ENCODE data around the gene EVI2B. TPM values are rescaled to one million over a fixed set of nuclear protein-coding genes. Genes with fewer than 3 reads are reported as not detected.
"Not testable (repeated sequence)": the region's sequence is repeated elsewhere in the genome, so short reads cannot be mapped to it uniquely, and the experiment has no call there.

EVI2B gene, protein sequence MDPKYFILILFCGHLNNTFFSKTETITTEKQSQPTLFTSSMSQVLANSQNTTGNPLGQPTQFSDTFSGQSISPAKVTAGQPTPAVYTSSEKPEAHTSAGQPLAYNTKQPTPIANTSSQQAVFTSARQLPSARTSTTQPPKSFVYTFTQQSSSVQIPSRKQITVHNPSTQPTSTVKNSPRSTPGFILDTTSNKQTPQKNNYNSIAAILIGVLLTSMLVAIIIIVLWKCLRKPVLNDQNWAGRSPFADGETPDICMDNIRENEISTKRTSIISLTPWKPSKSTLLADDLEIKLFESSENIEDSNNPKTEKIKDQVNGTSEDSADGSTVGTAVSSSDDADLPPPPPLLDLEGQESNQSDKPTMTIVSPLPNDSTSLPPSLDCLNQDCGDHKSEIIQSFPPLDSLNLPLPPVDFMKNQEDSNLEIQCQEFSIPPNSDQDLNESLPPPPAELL
- 10 to 100 TPM; 14.8 to 16.5 TPM for total RNA-seq

DNA sequence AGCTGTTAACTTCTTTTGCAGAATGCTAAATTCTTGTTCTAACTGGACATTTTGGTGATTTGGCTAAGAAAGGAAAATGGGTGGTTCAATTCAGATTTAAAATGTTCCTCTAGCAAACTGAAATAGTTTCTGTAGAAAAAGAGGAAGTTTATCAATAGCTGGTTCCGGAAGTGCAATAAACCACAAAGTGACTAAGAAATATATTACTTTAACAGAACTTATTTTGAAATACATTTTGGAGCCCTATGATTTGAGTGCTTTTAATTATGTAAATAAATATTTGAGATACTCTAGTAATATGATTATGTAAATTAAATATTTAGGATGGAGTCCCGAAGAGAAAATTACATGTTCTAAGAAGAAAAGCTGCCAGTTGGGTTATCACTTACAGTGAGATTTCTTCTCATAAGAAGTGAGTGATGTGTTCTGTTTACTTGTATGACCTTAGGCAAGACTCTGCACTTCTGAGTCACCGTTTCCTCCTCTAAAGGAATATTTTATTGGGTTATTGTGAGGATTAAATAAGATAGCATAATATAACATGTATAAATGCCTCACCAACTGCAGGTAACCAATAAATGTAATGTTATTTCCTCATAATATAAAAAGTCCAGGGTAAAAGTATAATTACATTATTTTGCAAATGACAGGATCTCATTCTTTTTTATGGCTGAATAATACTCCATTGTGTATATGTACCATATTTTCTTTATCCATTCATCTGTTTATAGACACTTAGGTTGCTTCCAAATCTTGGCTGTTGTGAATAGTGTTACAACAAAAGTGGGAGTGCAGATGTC lies at the start of gene EVI2B:
Gene EVI2B (minus strand): TSS at position 73 of the 800 bp plus-strand sequence. CDS start 8,445 bp downstream, outside the sequence.
- Mint-ChIP-seq H3K9me3 (peaks cover 3% of the 10 kb centered on the region), H3K36me3 (peaks cover 27% of the 10 kb centered on the region), H3K27ac (peak within 1 kb of the TSS; percentile 95), H3K4me1 (peaks cover 51% of the 10 kb centered on the region), H3K4me3 (peak within 1 kb of the TSS; percentile 89), H3K27me3 (no peaks in the 10 kb centered on the region)
- no peak for DNase-seq

- H3K27me3 Mint-ChIP-seq, result no peaks in the 10 kb centered on the region
These were observed 44.1 kb upstream of the EVI2B start for GRCh38 chr17:31357839-31358394.

GRCh38 chr17:31357091-31357490 lies 43.2 kb upstream of the EVI2B start:
- peaks cover 26% of the 10 kb centered on the region for H3K36me3 Mint-ChIP-seq
- H3K27ac Mint-ChIP-seq, result no peak overlapping the region
- H3K27me3 Mint-ChIP-seq, result no peaks in the 10 kb centered on the region
- no peaks in the 10 kb centered on the region for H3K9me3 Mint-ChIP-seq
- DNase-seq, result no peak
- H3K4me1 Mint-ChIP-seq, result no peaks in the 10 kb centered on the region
- no peak overlapping the region for H3K4me3 Mint-ChIP-seq

More at GRCh38 chr17:31357839-31358394, 44.1 kb upstream of the EVI2B start:
- Mint-ChIP-seq H3K9me3 (no peaks in the 10 kb centered on the region), H3K4me1 (no peaks in the 10 kb centered on the region), H3K4me3 (no peak overlapping the region), H3K36me3 (peaks cover 25% of the 10 kb centered on the region), H3K27ac (no peak overlapping the region)
- DNase-seq, result no peak

- H3K36me3 Mint-ChIP-seq, result peaks cover 23% of the 10 kb centered on the region
- DNase-seq, result no peak
- H3K4me3 Mint-ChIP-seq, result no peak overlapping the region
- H3K9me3 Mint-ChIP-seq, result no peaks in the 10 kb centered on the region
- no peaks in the 10 kb centered on the region for H3K27me3 Mint-ChIP-seq
- H3K4me1 Mint-ChIP-seq, result no peaks in the 10 kb centered on the region
- H3K27ac Mint-ChIP-seq, result no peak overlapping the region
These were observed 42.1 kb upstream of the EVI2B start for GRCh38 chr17:31355935-31356334.

DNA sequence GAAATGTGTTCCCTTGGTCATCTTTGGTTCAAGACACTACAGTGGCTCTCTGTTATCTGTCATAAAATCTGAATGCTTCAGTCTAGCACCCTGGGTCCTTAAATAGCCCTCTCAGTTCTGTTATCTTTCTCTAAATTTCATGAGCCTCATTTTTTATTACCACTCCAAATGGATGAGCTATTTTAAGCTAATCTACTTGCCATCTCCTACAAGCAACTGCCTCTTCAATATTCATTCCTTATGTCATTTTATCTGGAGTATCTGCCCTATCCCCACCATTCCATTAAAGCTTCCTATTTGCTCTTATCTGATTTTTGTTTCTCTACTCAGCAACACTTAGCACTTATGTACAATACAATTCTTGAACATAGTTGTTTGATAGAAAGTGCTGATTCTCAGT lies 35.6 kb upstream of the EVI2B start:
- Mint-ChIP-seq H3K9me3 (no peaks in the 10 kb centered on the region), H3K27me3 (no peaks in the 10 kb centered on the region), H3K4me1 (peaks cover 3% of the 10 kb centered on the region), H3K4me3 (no peak overlapping the region), H3K36me3 (peaks cover 21% of the 10 kb centered on the region), H3K27ac (no peak overlapping the region)
- DNase-seq, result no peak

- not testable (repeated sequence) for DNase-seq, H3K27ac Mint-ChIP-seq, H3K4me1 Mint-ChIP-seq, H3K4me3 Mint-ChIP-seq, H3K9me3 Mint-ChIP-seq, H3K27me3 Mint-ChIP-seq
- peaks cover 19% of the 10 kb centered on the region for H3K36me3 Mint-ChIP-seq
These were observed 31.4 kb upstream of the EVI2B start for GRCh38 chr17:31345191-31345747.

GRCh38 chr17:31339906-31340661 lies 26.2 kb upstream of the EVI2B start:
- Mint-ChIP-seq H3K27ac (no peak overlapping the region), H3K4me1 (peaks cover 2% of the 10 kb centered on the region), H3K4me3 (no peak overlapping the region), H3K36me3 (peaks cover 17% of the 10 kb centered on the region), H3K9me3 (no peaks in the 10 kb centered on the region), H3K27me3 (no peaks in the 10 kb centered on the region)
- DNase-seq, result no peak

DNA sequence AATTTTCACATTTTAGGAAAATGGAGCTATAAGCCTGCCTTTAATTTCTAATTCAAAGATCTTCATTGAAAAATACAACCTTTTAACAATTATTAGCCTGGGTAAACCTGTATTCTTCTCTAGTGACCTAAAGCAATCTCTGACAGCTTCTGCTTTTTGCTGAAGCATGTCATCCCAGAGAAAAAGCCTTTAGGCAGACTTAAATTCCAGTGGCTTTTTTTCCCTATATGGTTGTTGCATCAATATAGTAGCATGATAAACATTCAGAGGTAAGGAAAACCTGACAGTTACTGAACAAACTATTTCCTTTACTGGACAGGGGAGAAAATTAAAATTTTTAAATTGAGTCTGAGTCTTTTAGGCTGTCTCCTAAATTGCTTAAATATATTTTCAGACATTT lies 15.4 kb upstream of the EVI2B start:
- H3K4me1 Mint-ChIP-seq, result peaks cover 42% of the 10 kb centered on the region
- DNase-seq, result no peak
- peaks cover 16% of the 10 kb centered on the region for H3K36me3 Mint-ChIP-seq
- no peaks in the 10 kb centered on the region for H3K27me3 Mint-ChIP-seq
- H3K27ac Mint-ChIP-seq, result peak overlapping the region; percentile 81
- no peaks in the 10 kb centered on the region for H3K9me3 Mint-ChIP-seq
- H3K4me3 Mint-ChIP-seq, result no peak overlapping the region

DNA sequence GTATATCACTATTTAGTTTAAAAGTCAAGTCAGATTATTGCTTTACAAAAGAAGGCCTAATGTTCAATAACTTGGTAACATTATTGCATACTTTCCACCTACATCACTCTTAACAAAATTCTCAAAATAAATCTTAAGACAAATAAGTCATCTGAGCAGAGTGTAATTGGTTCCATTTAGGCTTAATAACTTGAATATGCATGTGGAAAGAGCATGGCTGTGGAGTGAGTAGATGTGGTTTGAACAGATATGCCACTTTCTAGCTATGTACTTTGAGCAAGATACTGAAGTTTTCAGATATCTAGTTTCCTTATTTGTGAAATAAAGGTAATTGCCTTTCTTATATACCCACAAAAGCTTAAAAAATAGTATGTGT lies 14.3 kb upstream of the EVI2B start:
- no peak for DNase-seq
- Mint-ChIP-seq H3K27ac (peak overlapping the region; percentile 79), H3K27me3 (no peaks in the 10 kb centered on the region), H3K36me3 (peaks cover 16% of the 10 kb centered on the region), H3K9me3 (no peaks in the 10 kb centered on the region), H3K4me3 (peak overlapping the region; percentile 19), H3K4me1 (peaks cover 46% of the 10 kb centered on the region)

GRCh38 chr17:31327534-31328159 lies 13.8 kb upstream of the EVI2B start:
- peak overlapping the region; percentile 79 for H3K27ac Mint-ChIP-seq
- peak overlapping the region; percentile 19 for H3K4me3 Mint-ChIP-seq
- H3K36me3 Mint-ChIP-seq, result peaks cover 16% of the 10 kb centered on the region

DNA sequence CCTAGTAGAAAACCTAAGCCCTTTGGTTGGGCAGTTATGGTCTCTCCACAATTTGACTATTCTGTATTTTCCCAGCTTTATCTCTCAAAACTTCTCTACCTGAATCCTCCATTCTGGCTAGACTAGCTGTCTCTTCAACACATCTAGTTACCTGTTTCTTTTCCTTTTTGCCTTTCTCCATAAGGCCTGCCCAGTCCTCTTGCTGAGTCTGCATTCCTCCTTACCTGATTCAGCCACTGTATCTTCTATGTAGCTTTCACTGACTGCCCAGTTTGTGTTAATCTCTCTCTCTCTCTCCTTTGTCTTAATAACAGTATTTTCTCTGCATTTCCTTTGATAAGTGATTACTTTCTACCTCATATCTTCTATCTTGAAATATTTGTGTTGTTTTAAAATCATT lies 9.7 kb upstream of the EVI2B start:
- Mint-ChIP-seq H3K36me3 (peaks cover 24% of the 10 kb centered on the region), H3K4me1 (peaks cover 32% of the 10 kb centered on the region), H3K27me3 (no peaks in the 10 kb centered on the region), H3K4me3 (no peak overlapping the region), H3K27ac (peak overlapping the region; percentile 55), H3K9me3 (peaks cover 2% of the 10 kb centered on the region)
- DNase-seq, result no peak

More at GRCh38 chr17:31327534-31328159, 13.8 kb upstream of the EVI2B start:
- Mint-ChIP-seq H3K27me3 (no peaks in the 10 kb centered on the region), H3K9me3 (peaks cover 2% of the 10 kb centered on the region), H3K4me1 (peaks cover 48% of the 10 kb centered on the region)
- DNase-seq, result no peak

DNA sequence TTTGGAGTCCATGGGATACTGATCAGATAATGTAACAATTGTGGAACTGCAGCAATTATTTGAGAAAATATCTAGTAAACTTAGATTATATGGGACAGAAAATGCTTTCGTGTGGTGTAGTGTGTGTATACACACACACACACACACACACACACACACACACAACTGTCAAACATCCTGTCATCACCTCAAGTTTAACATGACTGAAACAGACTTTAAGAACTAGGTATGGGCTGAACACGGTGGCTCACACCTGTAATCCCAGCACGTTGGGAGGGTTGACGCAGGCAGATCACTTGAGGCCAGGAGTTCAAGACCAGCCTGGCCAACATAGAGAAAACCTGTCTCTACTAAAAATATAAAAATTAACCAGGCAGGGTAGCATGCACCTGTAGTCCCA lies 8.1 kb upstream of the EVI2B start:
- DNase-seq, result peak; percentile 22
- Mint-ChIP-seq H3K9me3 (peaks cover 2% of the 10 kb centered on the region), H3K36me3 (peaks cover 29% of the 10 kb centered on the region), H3K27me3 (no peaks in the 10 kb centered on the region), H3K27ac (peak overlapping the region; percentile 91), H3K4me3 (peak overlapping the region; percentile 85), H3K4me1 (peaks cover 24% of the 10 kb centered on the region)

- peaks cover 26% of the 10 kb centered on the region for H3K4me1 Mint-ChIP-seq
- peak within 1 kb of the TSS; percentile 85 for H3K4me3 Mint-ChIP-seq
- H3K9me3 Mint-ChIP-seq, result peaks cover 2% of the 10 kb centered on the region
- H3K27ac Mint-ChIP-seq, result peak within 1 kb of the TSS; percentile 91
- no peaks in the 10 kb centered on the region for H3K27me3 Mint-ChIP-seq
- peaks cover 29% of the 10 kb centered on the region for H3K36me3 Mint-ChIP-seq
- peak; percentile 78 for DNase-seq
These were observed 7.6 kb upstream of the EVI2B start, which contains the start of gene EVI2A for GRCh38 chr17:31321481-31321880. TSS of gene EVI2A (minus strand) at chr17:31321622. CDS start at chr17:31319013, 2,609 bp downstream.

GRCh38 chr17:31320791-31321190 lies 6.9 kb upstream of the EVI2B start:
- H3K4me1 Mint-ChIP-seq, result peaks cover 32% of the 10 kb centered on the region
- peak overlapping the region; percentile 85 for H3K4me3 Mint-ChIP-seq
- DNase-seq, result no peak

More at GRCh38 chr17:31320791-31321190, 6.9 kb upstream of the EVI2B start:
- Mint-ChIP-seq H3K27ac (peak overlapping the region; percentile 91), H3K9me3 (peaks cover 2% of the 10 kb centered on the region), H3K36me3 (peaks cover 22% of the 10 kb centered on the region), H3K27me3 (no peaks in the 10 kb centered on the region)

Measured in activated naive CD8-positive, alpha-beta T cell treated with anti-CD3 and anti-CD28 coated beads for 36 hours (primary cell).